Measurements from ENCODE around the gene COL23A1. TPM values are rescaled to one million over a fixed set of nuclear protein-coding genes. Genes with fewer than 3 reads are reported as not detected.

COL23A1 gene
- total and polyA plus RNA-seq, 8 donors: 0.06 to 0.68 (median 0.33) TPM; not detected in 2

GRCh38 chr5:178238313-178238635 is 351.9 kb downstream of the COL23A1 start:
- no peak for TF ChIP-seq CTCF (IDR thresholded peaks at IDR 0.05)
- Histone ChIP-seq H3K9me3 (no peaks in the 10 kb centered on the region), H3K4me1 (peaks cover 0 to 21% (median 0%) of the 10 kb centered on the region in 3 donors), H3K27ac (no peak overlapping the region), H3K27me3 (no peaks in the 10 kb centered on the region), H3K4me3 (no peak overlapping the region), H3K36me3 (no peaks in the 10 kb centered on the region)
- WGBS, 2 donors: 93 to 94% methylated on average over 6 of the region's 6 CpGs
- intact Hi-C loops (cut with DNase I): no loop called here
- DNase-seq: peak in 1 of 6 donors; percentile 24
- no peak for ATAC-seq
- FAIRE-seq: no peak

- DNase-seq: peak in 1 of 6 donors; percentile 34
- 75 to 78% methylated on average over 13 of the region's 13 CpGs for WGBS, 2 donors
- Histone ChIP-seq H3K9me3 (no peaks in the 10 kb centered on the region), H3K27me3 (no peaks in the 10 kb centered on the region), H3K36me3 (no peaks in the 10 kb centered on the region), H3K27ac (peak overlapping the region; percentile 35 to 66 (median 54)), H3K4me1 (peaks cover 0 to 21% (median 0%) of the 10 kb centered on the region in 3 donors), H3K4me3 (no peak overlapping the region)
- ATAC-seq: no peak
- no peak for TF ChIP-seq CTCF (IDR thresholded peaks at IDR 0.05)
- no peak for FAIRE-seq
- intact Hi-C loops (cut with DNase I): no loop called here
Observed at GRCh38 chr5:178237431-178238312, 352.5 kb downstream of the COL23A1 start.

- intact Hi-C loops (cut with DNase I): no loop called here
- H3K36me3 ChIP-seq: no peaks in the 10 kb centered on the region
- peaks cover 0 to 21% (median 0%) of the 10 kb centered on the region in 3 donors for H3K4me1 ChIP-seq
- FAIRE-seq: no peak
- 17 to 20% methylated on average over 4 of the region's 4 CpGs for WGBS, 2 donors
- H3K4me3 ChIP-seq: no peak overlapping the region
- ATAC-seq: peak in 3 of 4 donors; percentile 23 to 40 (median 29)
- H3K27ac ChIP-seq: peak overlapping the region; percentile 35 to 66 (median 54)
- no peaks in the 10 kb centered on the region for H3K27me3 ChIP-seq
- peak in 5 of 6 donors; percentile 47 to 73 (median 64) for DNase-seq
- no peaks in the 10 kb centered on the region for H3K9me3 ChIP-seq
- TF ChIP-seq CTCF (IDR thresholded peaks at IDR 0.05): no peak
Observed at GRCh38 chr5:178236679-178237078, 353.5 kb downstream of the COL23A1 start.

GRCh38 chr5:178236126-178236525 is 354.1 kb downstream of the COL23A1 start:
- Histone ChIP-seq H3K36me3 (no peaks in the 10 kb centered on the region), H3K27ac (peak overlapping the region in 3 of 4 donors; percentile 48 to 66 (median 59)), H3K4me3 (no peak overlapping the region), H3K27me3 (no peaks in the 10 kb centered on the region), H3K4me1 (peaks cover 0 to 25% (median 5%) of the 10 kb centered on the region in 3 donors), H3K9me3 (no peaks in the 10 kb centered on the region)
- 80 to 90% methylated on average over 9 of the region's 9 CpGs for WGBS, 2 donors
- FAIRE-seq (no peak), ATAC-seq (no peak), DNase-seq (peak in 1 of 6 donors; percentile 34)
- intact Hi-C loops (cut with DNase I): no loop called here
- TF ChIP-seq CTCF (IDR thresholded peaks at IDR 0.05): no peak

GRCh38 chr5:178235588-178235974 is 354.6 kb downstream of the COL23A1 start:
- FAIRE-seq (no peak), DNase-seq (peak in 1 of 6 donors; percentile 15), ATAC-seq (no peak)
- Histone ChIP-seq H3K27ac (no peak overlapping the region), H3K36me3 (no peaks in the 10 kb centered on the region), H3K4me1 (peaks cover 0 to 30% (median 8%) of the 10 kb centered on the region in 3 donors), H3K27me3 (no peaks in the 10 kb centered on the region), H3K4me3 (no peak overlapping the region), H3K9me3 (no peaks in the 10 kb centered on the region)
- intact Hi-C loops (cut with DNase I): no loop called here
- TF ChIP-seq CTCF (IDR thresholded peaks at IDR 0.05): no peak
- 76 to 84% methylated on average over 3 of the region's 3 CpGs for WGBS, 2 donors
